Activated T-cell treated with anti-CD3 and anti-CD28 coated beads, Interleukin-2, amount 50 U/mL, for 1 hour (primary cell): Measurements from ENCODE around the gene SEPTIN8.

Experiments used
- DNase-seq: peaks from one replicate; pipeline ENCODE4 v3.0.0-alpha.2; 2020

Gene SEPTIN8

GRCh38 chr5:132746954-132747615 lies 30.0 kb downstream of the SEPTIN8 start, which contains the start of gene CCNI2:
CCNI2 (plus strand) TSS chr5:132747426; CDS start chr5:132747496, 70 bp downstream.
- peak; percentile 79 for DNase-seq

GRCh38 chr5:132746592-132746953 lies 30.5 kb downstream of the SEPTIN8 start:
- DNase-seq = no peak

- no peak for DNase-seq
These were observed 32.4 kb downstream of the SEPTIN8 start for GRCh38 chr5:132744659-132745058.

GRCh38 chr5:132742626-132743025 lies 34.4 kb downstream of the SEPTIN8 start:
- no peak for DNase-seq

GRCh38 chr5:132742158-132742557 lies 34.9 kb downstream of the SEPTIN8 start:
- no peak for DNase-seq

- no peak for DNase-seq
These were observed 37.8 kb downstream of the SEPTIN8 start for GRCh38 chr5:132739232-132739631.

GRCh38 chr5:132737982-132738681 lies 38.9 kb downstream of the SEPTIN8 start:
- DNase-seq = no peak

GRCh38 chr5:132736853-132737833 lies 39.9 kb downstream of the SEPTIN8 start, which contains the start of gene KIF3A:
KIF3A (minus strand) TSS chr5:132737546; CDS start chr5:132737419, 127 bp downstream.
- DNase-seq = peak; percentile 98

- no peak for DNase-seq
These were observed 42.4 kb downstream of the SEPTIN8 start for GRCh38 chr5:132734687-132735086.

GRCh38 chr5:132733499-132734148 lies 43.4 kb downstream of the SEPTIN8 start:
- no peak for DNase-seq

GRCh38 chr5:132729896-132730295 lies 47.1 kb downstream of the SEPTIN8 start:
- DNase-seq = no peak

GRCh38 chr5:132725745-132726144 lies 51.3 kb downstream of the SEPTIN8 start:
- no peak for DNase-seq

GRCh38 chr5:132718544-132719312 lies 58.3 kb downstream of the SEPTIN8 start:
- no peak for DNase-seq

GRCh38 chr5:132714456-132715307 lies 62.4 kb downstream of the SEPTIN8 start:
- no peak for DNase-seq

GRCh38 chr5:132708645-132709044 lies 68.4 kb downstream of the SEPTIN8 start:
- DNase-seq = no peak

- DNase-seq = no peak
These were observed 72.2 kb downstream of the SEPTIN8 start for GRCh38 chr5:132704875-132705274.
